ENCODE measurements around the gene ATP8A2.

DNA sequence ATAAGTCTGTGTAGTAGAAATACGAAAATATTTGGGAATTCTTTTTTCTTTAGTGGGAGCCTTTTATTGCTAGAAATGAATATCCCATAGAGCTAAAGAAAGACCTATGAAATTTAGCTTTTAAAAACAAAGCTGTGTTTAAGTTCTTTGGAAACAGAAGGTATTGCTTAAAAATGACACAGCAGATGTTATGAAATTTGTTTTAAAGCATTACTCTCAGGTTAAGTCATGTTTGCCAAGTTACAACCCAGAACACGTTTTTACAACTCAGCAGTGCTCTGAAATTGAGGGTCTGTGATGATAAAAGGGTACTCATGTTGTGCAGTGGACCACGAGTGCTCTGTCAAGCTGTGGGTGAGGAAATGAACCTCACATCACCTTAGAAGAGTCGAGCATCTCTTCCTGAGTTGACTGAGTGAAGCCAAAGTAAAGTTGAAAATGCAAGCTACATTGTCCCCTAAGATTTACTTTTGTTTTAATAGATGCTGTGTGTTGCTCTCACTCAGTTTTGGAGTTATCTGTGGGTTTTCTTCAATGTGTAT, 519.0 kb downstream of the ATP8A2 start:
- TF ChIP-seq RBBP5 (IDR thresholded peaks at IDR 0.05; ENCODE audit: borderline replicate concordance, insufficient read depth, low read length, poor library complexity, severe bottlenecking) (no peak), TGIF2 (CRISPR knock-in tag; IDR thresholded peaks at IDR 0.05) (no peak), ZBTB7A (IDR thresholded peaks at IDR 0.05; ENCODE audit: borderline replicate concordance, control insufficient read depth, low read depth, low read length) (no peak), RAD21 (CRISPR knock-in tag; conservative IDR thresholded peaks at IDR 0.05 in 1 of 2, IDR thresholded peaks at IDR 0.05 in 1 of 2) (no peak), POLR2A (conservative IDR thresholded peaks at IDR 0.05) (no peak)
- TF ChIP-seq, protein P1, sequence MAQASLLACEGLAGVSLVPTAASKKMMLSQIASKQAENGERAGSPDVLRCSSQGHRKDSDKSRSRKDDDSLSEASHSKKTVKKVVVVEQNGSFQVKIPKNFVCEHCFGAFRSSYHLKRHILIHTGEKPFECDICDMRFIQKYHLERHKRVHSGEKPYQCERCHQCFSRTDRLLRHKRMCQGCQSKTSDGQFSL (CRISPR knock-in tag; IDR thresholded peaks at IDR 0.05), result no peak
- TF ChIP-seq, protein P1 (tag; IDR thresholded peaks at IDR 0.05), result no peak
- TF ChIP-seq, protein P2, sequence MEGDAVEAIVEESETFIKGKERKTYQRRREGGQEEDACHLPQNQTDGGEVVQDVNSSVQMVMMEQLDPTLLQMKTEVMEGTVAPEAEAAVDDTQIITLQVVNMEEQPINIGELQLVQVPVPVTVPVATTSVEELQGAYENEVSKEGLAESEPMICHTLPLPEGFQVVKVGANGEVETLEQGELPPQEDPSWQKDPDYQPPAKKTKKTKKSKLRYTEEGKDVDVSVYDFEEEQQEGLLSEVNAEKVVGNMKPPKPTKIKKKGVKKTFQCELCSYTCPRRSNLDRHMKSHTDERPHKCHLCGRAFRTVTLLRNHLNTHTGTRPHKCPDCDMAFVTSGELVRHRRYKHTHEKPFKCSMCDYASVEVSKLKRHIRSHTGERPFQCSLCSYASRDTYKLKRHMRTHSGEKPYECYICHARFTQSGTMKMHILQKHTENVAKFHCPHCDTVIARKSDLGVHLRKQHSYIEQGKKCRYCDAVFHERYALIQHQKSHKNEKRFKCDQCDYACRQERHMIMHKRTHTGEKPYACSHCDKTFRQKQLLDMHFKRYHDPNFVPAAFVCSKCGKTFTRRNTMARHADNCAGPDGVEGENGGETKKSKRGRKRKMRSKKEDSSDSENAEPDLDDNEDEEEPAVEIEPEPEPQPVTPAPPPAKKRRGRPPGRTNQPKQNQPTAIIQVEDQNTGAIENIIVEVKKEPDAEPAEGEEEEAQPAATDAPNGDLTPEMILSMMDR (IDR thresholded peaks at IDR 0.05 in 2 of 3, conservative IDR thresholded peaks at IDR 0.05 in 1 of 3; ENCODE audit: insufficient read depth in 2 of 3, low read depth in 1 of 3, low read length in 3 of 3), result no peak

All from K562 (cell line).